Uterus (tissue), 2 donors: ENCODE data around the gene TTLL4.

Experiments used
- CTCF ChIP-seq, 4 experiments: fragments of 200-600 bp in 2 of 4; fragments of 450-650 bp in 2 of 4; sonication (generic) in 2 of 4; IDR thresholded peaks; one replicate each; pipeline ENCODE4 v1.5.1; 2016 to 2019; ENCODE audit warnings: antibody characterized with exemption in 4 of 4, mild to moderate bottlenecking in 2 of 4, moderate library complexity in 1 of 4
- POLR2A ChIP-seq, 2 donors: fragments of 450-650 bp; IDR thresholded peaks; one replicate each; pipeline ENCODE4 v1.6.1; 2016; ENCODE audit warnings: antibody characterized with exemption in 2 of 2, mild to moderate bottlenecking in 1 of 2, moderate library complexity in 1 of 2

DNA sequence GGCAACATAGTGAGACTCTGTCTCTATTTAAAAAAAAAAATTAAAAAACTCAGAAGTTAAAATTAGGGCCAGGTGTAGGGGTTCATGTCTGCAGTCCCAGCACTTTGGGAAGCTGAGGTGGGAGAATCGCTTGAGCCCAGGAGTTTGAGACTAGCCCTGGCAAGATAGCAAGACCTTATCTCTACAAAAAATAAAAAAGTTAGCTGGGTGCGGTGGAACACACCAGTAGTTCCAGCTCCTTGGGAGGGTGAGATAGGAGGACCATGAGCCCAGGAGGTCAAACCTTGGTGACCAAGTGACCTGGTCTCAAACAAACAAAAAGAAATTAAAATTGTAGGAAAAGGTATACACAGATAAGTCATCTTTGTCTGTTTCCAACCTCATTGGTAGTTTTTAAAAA lies 11.3 kb downstream of the TTLL4 start:
- no peak for TF ChIP-seq POLR2A (IDR thresholded peaks at IDR 0.05)
- TF ChIP-seq CTCF (IDR thresholded peaks at IDR 0.05), result no peak
